Adrenal gland (tissue), 12 donors: ENCODE measurements around the gene TICRR. TPM values are rescaled to one million over a fixed set of nuclear protein-coding genes. Genes with fewer than 3 reads are reported as not detected.

Experiments used
- DNase-seq, 7 donors: peaks; one replicate each; pipeline ENCODE4 v3.0.0-alpha.2; 2019 to 2020
- H3K27ac ChIP-seq, 5 donors: fragments of 200-600 bp; sonication (generic) in 4 of 5; 1 replicate in 3 of 5; 2 replicates in 2 of 5; pipeline versions ENCODE4 v1.5.1 to v1.8.0; 2016 to 2020; ENCODE audit warnings: mild to moderate bottlenecking in 1 of 5
- H3K27me3 ChIP-seq: fragments of 200-600 bp; 2 replicates; pipeline ENCODE4 v1.8.0; 2021
- H3K36me3 ChIP-seq, 2 donors: fragments of 200-600 bp; replicated peaks in 1 of 2; 1 replicate in 1 of 2; 2 replicates in 1 of 2; pipeline versions ENCODE4 v1.5.1 to v1.8.0; 2018 to 2022
- H3K4me1 ChIP-seq, 2 donors: fragments of 200-600 bp; replicated peaks in 1 of 2; 1 replicate in 1 of 2; 2 replicates in 1 of 2; pipeline versions ENCODE4 v1.5.1 to v1.8.0; 2018 to 2021
- H3K4me3 ChIP-seq, 4 donors: fragments of 200-600 bp; sonication (generic) in 3 of 4; one replicate each; pipeline ENCODE4 v1.5.1; 2016 to 2018
- H3K9me3 ChIP-seq, 3 donors: fragments of 200-600 bp; sonication (generic) in 1 of 3; replicated peaks in 1 of 3; 1 replicate in 2 of 3; 2 replicates in 1 of 3; pipeline versions ENCODE4 v1.5.1 to v1.8.0; 2016 to 2021
- POLR2A ChIP-seq, 2 donors: fragments of 450-650 bp; IDR thresholded peaks; one replicate each; pipeline ENCODE4 v1.6.1; 2017; ENCODE audit warnings: antibody characterized with exemption in 2 of 2, mild to moderate bottlenecking in 2 of 2, moderate library complexity in 1 of 2
- WGBS, 4 donors: extraction: QIAGEN DNeasy Blood & Tissue Kit in 2 of 4; methylation state at CpG; one replicate each; pipeline versions ENCODE4 v1.1.5 to v1.1.7; 2013 to 2017; 5-methylcytosine and 5-hydroxymethylcytosine counted together
- intact Hi-C, 2 donors: fragments of 100-400 bp; cut with DNase I; formaldehyde crosslinking; loops; one replicate each; pipeline versions ENCODE4 v1.14.1 to v1.15.0; 2022 to 2023
- polyA plus RNA-seq, 3 donors: library from polyadenylated mRNA; stranded (reverse); fragments of 200-250 nt in 2 of 3; fragments of 350-450 nt in 1 of 3; fragmentation: Illumina TruSeq in 1 of 3; extraction: RNeasy Lipid Tissue Mini Kit (QIAGEN cat#74804) in 1 of 3; gene quantifications; one replicate each; pipeline ENCODE4 v1.2.3, GENCODE V29; 2013 to 2014
- total RNA-seq, 9 donors: library from RNA; depleted of rRNA in 4 of 9; stranded (reverse); fragments of >200 nt in 4 of 9; fragments of 120-200 nt in 1 of 9; fragmentation: NEBNext Ultra II Directional in 1 of 9; extraction: Animal tissue kit (Norgen Biotek cat#: 25700) in 1 of 9; gene quantifications; one replicate each; pipeline versions ENCODE4 v1.1.0 to v1.2.4, GENCODE V29; 2013 to 2023
- TF ChIP-seq, protein P1 (sequence below), 6 experiments: fragments of 450-650 bp in 4 of 6; fragments of 200-600 bp in 2 of 6; sonication (generic) in 1 of 6; IDR thresholded peaks; 1 replicate in 5 of 6; 2 replicates in 1 of 6; pipeline versions ENCODE4 v1.5.1 to v1.8.0; 2016 to 2021; ENCODE audit warnings: antibody characterized with exemption in 6 of 6, mild to moderate bottlenecking in 2 of 6, moderate library complexity in 1 of 6
- donor health status: healthy with polysubstance abuse.
- donor health status: Bipolar disorder and iron deficiency.
- donor health status: DM: yes; HTN: yes; CAD: no.
- donor health status: DM: no; HTN: no; CAD: no.
- donor health status: DM: no; HTN: no; CAD: no.
- donor health status: DM: yes; HTN: yes; CAD: no.

The TICRR gene
- total and polyA plus RNA-seq, 12 donors = 0.10 to 2.4 (median 0.19) TPM; not detected in 1

DNA sequence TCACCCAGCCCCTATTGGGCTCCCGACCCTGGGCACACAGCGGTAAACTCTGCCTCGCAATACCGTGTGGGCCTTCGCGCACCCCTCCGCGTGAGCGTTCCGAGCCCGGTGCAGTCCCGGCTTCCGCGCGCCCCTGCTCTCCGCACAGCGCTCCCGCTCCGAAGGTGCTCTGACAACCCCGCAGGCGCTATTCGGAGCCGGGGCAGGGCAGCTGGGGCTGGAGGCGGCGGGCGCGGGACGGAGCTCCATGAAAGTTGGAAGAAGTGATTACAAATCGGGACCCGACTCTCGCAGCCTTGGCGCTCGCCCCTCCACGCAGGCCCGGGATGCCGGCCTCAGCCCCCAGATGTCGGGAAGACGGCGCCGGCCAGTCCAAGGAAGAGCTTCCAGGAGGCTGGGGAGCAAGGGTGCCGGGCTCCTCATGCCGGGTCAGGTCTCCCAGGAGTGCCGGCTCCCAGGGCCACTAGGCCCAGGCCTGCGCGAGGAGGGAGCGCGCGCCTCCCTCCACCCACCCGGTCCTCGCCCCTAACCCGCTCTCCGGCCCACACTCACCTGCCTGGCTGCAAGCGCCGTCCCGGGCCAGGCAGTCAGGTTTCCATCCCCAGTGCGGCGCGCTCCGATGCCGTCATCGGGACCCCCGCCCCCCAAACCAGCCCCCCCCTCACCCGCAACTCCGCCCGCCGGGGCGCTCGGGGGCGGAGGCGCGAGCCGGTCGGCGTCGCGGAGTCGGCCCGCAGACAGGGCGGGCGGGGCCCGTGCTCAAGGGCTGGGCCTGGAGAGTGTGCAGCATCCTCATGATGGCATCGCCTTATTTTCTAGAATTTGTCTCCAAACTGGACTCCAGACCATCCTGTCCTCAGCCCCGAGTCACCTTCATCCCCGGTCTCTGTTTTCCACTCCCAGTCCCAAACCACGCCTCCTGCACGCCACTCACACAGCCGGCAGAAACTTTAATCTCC lies 79.9 kb downstream of the TICRR start, which contains the start of gene KIF7:
TSS of gene KIF7 (minus strand) at position 621 of the 959 bp plus-strand sequence. CDS start 2,537 bp downstream, outside the sequence.
- intact Hi-C loops = no loop called here
- DNase-seq = no peak
- peak within 1 kb of the TSS in 2 of 5 donors; percentile 38 to 60 for H3K27ac ChIP-seq

DNA sequence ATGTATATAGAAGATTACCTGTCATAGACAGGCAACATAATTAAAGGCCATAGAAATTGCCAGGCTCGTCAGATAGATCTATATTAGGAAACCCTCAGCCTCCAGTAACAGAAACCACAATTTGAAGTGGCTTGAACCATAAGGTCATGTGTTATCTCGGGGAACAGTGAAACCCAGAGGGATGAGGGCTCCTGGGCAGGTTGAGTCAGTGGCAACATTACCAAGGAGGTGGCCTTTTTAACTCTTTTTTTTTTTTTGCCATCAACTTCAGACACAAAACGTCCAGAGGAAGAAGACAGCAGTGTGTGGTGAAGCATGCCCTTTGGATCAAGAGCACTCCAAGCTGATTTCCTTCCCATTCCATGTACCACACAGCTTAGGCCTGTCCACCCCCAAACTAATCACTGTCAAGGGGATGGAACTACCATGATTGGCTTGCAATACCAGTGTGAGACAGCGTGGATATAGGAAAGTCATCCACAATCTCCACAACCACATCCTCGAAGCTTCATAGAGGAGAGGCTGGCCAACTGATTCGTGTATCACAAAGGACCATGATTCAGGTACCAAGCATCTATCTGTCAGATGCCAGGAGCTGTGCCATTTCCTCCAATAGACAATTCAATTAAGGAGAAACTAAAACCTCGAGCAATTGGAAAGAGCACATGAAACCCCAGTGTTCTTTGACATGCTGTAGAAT lies 81.0 kb downstream of the TICRR start:
- H3K9me3 ChIP-seq = no peaks in the 10 kb centered on the region
- H3K36me3 ChIP-seq = no peaks in the 10 kb centered on the region
- 73 to 79% (median 78%) methylated on average over 7 of the region's 7 CpGs for WGBS, 4 donors
- intact Hi-C loops = no loop called here
- H3K27me3 ChIP-seq = no peaks in the 10 kb centered on the region
- H3K4me1 ChIP-seq = peaks cover 6 to 9% of the 10 kb centered on the region in 2 donors
- TF ChIP-seq, protein P1, sequence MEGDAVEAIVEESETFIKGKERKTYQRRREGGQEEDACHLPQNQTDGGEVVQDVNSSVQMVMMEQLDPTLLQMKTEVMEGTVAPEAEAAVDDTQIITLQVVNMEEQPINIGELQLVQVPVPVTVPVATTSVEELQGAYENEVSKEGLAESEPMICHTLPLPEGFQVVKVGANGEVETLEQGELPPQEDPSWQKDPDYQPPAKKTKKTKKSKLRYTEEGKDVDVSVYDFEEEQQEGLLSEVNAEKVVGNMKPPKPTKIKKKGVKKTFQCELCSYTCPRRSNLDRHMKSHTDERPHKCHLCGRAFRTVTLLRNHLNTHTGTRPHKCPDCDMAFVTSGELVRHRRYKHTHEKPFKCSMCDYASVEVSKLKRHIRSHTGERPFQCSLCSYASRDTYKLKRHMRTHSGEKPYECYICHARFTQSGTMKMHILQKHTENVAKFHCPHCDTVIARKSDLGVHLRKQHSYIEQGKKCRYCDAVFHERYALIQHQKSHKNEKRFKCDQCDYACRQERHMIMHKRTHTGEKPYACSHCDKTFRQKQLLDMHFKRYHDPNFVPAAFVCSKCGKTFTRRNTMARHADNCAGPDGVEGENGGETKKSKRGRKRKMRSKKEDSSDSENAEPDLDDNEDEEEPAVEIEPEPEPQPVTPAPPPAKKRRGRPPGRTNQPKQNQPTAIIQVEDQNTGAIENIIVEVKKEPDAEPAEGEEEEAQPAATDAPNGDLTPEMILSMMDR (IDR thresholded peaks at IDR 0.05) = no peak
- no peak for TF ChIP-seq POLR2A (IDR thresholded peaks at IDR 0.05)
- H3K4me3 ChIP-seq = no peak overlapping the region
- DNase-seq = no peak
- no peak overlapping the region for H3K27ac ChIP-seq

More for the DNA sequence above, 79.9 kb downstream of the TICRR start, which contains the start of gene KIF7:
- Histone ChIP-seq H3K4me3 (peak within 1 kb of the TSS in 2 of 4 donors; percentile 24 to 82), H3K4me1 (peaks cover 6 to 9% of the 10 kb centered on the region in 2 donors), H3K36me3 (no peaks in the 10 kb centered on the region), H3K9me3 (no peaks in the 10 kb centered on the region), H3K27me3 (no peaks in the 10 kb centered on the region)
- no peak for TF ChIP-seq POLR2A (IDR thresholded peaks at IDR 0.05)
- TF ChIP-seq, protein P1 (IDR thresholded peaks at IDR 0.05) = no peak
- WGBS, 4 donors = 1 to 16% (median 7%) methylated on average over 9 to 87 of the region's 87 CpGs

DNA sequence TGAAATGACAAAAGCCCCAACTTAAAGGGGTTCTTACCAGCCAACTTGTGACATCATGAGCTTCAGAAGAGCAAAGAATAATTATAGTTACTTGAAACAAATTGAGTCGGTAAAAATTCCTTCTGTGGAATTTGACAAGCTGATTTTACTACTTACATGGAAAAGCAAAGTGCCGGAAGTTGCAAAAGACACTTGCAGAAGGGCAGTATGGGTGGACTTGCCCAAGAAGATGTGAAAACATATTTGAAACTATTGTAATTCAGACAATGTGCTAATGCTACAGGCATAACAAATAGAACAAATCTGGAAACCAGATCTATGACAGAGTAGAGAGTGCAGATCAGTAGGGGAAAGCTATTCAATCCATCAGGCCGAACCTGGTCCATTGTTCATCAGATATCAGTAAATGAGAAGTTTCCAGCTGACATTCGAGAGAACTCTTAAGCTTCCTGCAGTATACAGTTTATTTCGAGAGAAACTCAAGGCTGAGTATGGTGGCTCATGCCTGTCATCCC lies 82.5 kb downstream of the TICRR start:
- H3K36me3 ChIP-seq = no peaks in the 10 kb centered on the region
- intact Hi-C loops = no loop called here
- H3K9me3 ChIP-seq = no peaks in the 10 kb centered on the region
- no peak for DNase-seq
- H3K27ac ChIP-seq = no peak overlapping the region
- no peak overlapping the region for H3K4me3 ChIP-seq
- H3K4me1 ChIP-seq = peaks cover 12 to 14% of the 10 kb centered on the region in 2 donors
- TF ChIP-seq POLR2A (IDR thresholded peaks at IDR 0.05) = no peak
- TF ChIP-seq, protein P1 (IDR thresholded peaks at IDR 0.05) = no peak
- 75 to 87% (median 82%) methylated on average over 5 of the region's 5 CpGs for WGBS, 4 donors
- H3K27me3 ChIP-seq = no peaks in the 10 kb centered on the region

DNA sequence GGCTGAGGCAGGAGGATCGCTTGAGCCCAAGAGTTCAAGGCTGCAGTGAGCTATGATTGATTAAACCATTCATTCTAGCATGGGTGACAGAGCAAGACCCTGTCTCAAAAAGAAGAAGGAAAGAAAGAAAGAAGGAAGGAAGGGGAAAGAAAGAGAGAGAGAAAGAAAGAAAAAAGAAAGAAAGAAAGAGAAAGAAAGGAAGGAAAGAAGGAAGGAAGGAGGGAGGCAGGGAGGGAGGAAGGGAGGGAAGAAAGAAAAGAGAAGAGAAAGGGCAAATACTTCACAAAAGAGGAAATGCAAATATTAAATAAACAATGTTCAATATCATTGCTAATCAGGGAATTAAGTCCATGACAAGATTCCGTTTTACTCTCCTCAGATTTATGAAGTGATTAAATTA lies 84.0 kb downstream of the TICRR start:
- peaks cover 19% of the 10 kb centered on the region in 2 donors for H3K4me1 ChIP-seq
- no peak for TF ChIP-seq POLR2A (IDR thresholded peaks at IDR 0.05)
- TF ChIP-seq, protein P1 (IDR thresholded peaks at IDR 0.05) = no peak
- intact Hi-C loops = no loop called here
- WGBS, 4 donors = 66 to 78% (median 69%) methylated on average over 2 of the region's 2 CpGs
- H3K9me3 ChIP-seq = no peaks in the 10 kb centered on the region
- no peak overlapping the region for H3K27ac ChIP-seq
- no peaks in the 10 kb centered on the region for H3K36me3 ChIP-seq
- no peaks in the 10 kb centered on the region for H3K27me3 ChIP-seq
- DNase-seq = peak in 1 of 7 donors; percentile 2
- H3K4me3 ChIP-seq = no peak overlapping the region
